ENCODE measurements around the gene SPTBN2. TPM values are rescaled to one million over a fixed set of nuclear protein-coding genes. Genes with fewer than 3 reads are reported as not detected.

Gene SPTBN2
- total RNA-seq, 1 donor from 2014 or later, result 3.2 TPM

DNA sequence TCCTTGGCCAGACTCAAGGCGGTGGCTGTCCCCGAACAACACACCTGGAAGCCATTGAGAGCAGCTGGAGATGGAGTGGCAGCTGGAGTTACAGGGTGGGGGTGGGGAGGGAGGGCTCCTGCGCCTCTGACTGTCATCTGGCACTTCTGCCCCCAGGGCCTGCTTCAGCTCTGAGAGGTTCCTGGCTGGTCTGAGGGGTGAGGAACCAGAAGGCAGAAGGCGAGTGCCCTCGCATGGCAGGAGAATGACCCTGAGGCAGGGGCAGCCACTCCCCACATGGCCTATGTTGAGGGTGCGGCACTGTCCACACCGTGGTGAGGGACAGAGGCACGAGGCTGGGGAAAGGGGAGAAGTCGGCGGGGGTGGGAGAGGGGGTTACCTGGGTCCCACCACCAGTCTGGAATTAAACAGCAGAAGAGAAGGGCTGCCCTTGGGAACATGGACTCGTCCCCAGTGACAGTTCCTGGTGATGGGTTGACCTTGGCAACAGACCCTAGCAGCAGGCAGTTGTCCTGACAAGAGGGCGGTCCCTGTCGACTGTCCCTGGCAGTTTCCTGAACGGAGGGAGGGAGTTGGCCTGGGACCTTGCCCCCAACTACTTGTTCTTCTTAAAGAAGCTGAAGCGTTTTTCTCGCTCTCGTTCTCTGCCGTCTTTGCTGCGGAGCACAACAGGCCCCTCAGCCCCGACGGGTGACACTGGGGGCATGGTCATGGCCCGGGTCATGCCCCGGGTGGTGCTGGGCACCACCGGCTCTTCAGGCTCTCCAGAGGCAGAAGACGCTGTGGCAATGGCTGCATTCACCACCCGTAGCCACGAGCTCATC lies 43.5 kb downstream of the SPTBN2 start:
- Histone ChIP-seq H3K9me3 (no peaks in the 10 kb centered on the region), H3K4me1 (no peaks in the 10 kb centered on the region), H3K4me3 (no peak overlapping the region), H3K27ac (no peak overlapping the region), H3K27me3 (no peaks in the 10 kb centered on the region), H3K36me3 (no peaks in the 10 kb centered on the region)
- intact Hi-C loops (cut with DNase I), result no loop called here
- TF ChIP-seq, protein P1, sequence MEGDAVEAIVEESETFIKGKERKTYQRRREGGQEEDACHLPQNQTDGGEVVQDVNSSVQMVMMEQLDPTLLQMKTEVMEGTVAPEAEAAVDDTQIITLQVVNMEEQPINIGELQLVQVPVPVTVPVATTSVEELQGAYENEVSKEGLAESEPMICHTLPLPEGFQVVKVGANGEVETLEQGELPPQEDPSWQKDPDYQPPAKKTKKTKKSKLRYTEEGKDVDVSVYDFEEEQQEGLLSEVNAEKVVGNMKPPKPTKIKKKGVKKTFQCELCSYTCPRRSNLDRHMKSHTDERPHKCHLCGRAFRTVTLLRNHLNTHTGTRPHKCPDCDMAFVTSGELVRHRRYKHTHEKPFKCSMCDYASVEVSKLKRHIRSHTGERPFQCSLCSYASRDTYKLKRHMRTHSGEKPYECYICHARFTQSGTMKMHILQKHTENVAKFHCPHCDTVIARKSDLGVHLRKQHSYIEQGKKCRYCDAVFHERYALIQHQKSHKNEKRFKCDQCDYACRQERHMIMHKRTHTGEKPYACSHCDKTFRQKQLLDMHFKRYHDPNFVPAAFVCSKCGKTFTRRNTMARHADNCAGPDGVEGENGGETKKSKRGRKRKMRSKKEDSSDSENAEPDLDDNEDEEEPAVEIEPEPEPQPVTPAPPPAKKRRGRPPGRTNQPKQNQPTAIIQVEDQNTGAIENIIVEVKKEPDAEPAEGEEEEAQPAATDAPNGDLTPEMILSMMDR (IDR thresholded peaks at IDR 0.05), result no peak
- DNase-seq (ENCODE audit: low spot score in 2 of 2), result no peak

DNA sequence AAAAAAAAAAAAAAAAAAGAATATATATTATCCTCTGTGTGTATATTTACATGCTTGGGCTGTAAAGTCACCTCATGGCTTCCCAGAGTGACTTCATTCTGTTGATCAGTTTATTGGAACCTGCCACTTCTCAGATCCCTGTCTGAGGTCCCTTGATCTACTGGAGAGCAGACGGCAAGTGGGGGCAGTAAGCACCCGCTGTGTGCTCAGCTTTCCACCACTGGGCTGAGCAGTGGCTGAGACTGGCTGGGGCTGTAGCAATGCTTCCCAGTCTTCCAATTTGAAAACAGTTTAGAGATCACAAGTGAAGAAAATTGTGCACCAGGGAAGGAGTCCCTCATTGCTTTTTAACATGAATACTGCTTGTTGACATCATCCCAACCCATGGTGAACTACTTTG lies 44.4 kb downstream of the SPTBN2 start:
- intact Hi-C loops (cut with DNase I), result no loop called here
- no peak for DNase-seq (ENCODE audit: low spot score in 2 of 2)
- no peaks in the 10 kb centered on the region for H3K9me3 ChIP-seq

DNA sequence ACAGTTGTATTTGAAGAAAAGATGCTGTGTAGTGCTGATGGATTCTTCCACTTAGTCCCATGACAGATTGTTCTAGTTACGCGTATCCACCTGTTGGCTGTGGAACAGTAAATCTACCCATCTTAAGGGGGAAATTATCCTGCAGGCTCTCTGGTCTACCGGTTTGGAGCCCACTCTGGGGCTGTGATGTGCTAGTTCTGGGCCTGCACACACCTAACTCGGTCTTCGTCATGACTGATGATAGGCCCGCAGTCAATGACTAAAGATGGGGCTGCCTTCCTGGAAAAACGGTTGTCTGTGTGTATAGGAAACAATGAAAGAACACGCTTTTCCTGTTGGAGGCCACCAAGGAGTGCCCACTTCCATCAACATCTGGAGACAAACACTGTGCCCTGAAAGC lies 45.1 kb downstream of the SPTBN2 start:
- Histone ChIP-seq H3K27me3 (no peaks in the 10 kb centered on the region), H3K4me3 (no peak overlapping the region), H3K36me3 (no peaks in the 10 kb centered on the region), H3K4me1 (peaks cover 0 to 1% of the 10 kb centered on the region in 2 donors), H3K27ac (no peak overlapping the region), H3K9me3 (no peaks in the 10 kb centered on the region)
- intact Hi-C loops (cut with DNase I), result no loop called here
- TF ChIP-seq, protein P1 (IDR thresholded peaks at IDR 0.05), result no peak
- no peak for DNase-seq (ENCODE audit: low spot score in 2 of 2)

More for the DNA sequence above, 44.4 kb downstream of the SPTBN2 start:
- Histone ChIP-seq H3K27me3 (no peaks in the 10 kb centered on the region), H3K36me3 (no peaks in the 10 kb centered on the region), H3K4me1 (no peaks in the 10 kb centered on the region), H3K27ac (no peak overlapping the region), H3K4me3 (no peak overlapping the region)
- TF ChIP-seq, protein P1 (IDR thresholded peaks at IDR 0.05), result no peak

DNA sequence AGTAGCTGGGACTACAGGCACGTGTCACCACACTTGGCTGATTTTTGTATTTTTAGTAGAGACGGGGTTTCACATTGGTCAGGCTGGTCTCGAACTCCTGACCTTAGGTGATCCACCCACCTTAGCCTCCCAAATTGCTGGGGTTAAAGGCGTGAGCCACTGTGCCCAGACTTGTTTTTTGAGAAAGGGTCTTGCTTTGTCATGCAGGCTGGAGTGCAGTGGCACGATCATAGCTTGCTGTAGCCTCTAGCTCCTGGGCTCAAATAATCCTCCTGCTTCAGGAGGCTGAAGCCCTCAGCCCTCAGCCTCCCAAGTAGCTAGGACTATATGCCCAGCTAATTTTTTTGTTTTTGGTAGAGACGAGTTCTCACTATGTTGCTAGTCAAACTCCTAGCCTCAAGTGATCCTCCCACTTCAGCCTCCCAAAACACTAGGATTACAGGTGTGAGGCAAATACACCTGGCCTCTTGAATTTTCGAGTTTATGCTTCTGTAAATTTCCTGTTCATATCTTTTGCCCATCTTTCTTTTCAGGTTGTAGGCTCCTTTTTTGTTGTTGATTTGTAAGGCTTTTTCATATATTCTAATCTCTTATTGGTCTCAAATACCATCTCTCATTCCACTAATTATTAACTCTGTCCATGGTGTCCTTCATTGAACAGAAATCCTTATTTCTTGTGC lies 47.9 kb downstream of the SPTBN2 start:
- intact Hi-C loops (cut with DNase I), result no loop called here
- TF ChIP-seq, protein P1 (IDR thresholded peaks at IDR 0.05), result no peak
- no peak overlapping the region for H3K27ac ChIP-seq
- peaks cover 0 to 14% of the 10 kb centered on the region in 2 donors for H3K4me1 ChIP-seq
- H3K4me3 ChIP-seq, result no peak overlapping the region
- no peak for DNase-seq (ENCODE audit: low spot score in 2 of 2)
- no peaks in the 10 kb centered on the region for H3K36me3 ChIP-seq
- H3K9me3 ChIP-seq, result no peaks in the 10 kb centered on the region
- H3K27me3 ChIP-seq, result no peaks in the 10 kb centered on the region

DNA sequence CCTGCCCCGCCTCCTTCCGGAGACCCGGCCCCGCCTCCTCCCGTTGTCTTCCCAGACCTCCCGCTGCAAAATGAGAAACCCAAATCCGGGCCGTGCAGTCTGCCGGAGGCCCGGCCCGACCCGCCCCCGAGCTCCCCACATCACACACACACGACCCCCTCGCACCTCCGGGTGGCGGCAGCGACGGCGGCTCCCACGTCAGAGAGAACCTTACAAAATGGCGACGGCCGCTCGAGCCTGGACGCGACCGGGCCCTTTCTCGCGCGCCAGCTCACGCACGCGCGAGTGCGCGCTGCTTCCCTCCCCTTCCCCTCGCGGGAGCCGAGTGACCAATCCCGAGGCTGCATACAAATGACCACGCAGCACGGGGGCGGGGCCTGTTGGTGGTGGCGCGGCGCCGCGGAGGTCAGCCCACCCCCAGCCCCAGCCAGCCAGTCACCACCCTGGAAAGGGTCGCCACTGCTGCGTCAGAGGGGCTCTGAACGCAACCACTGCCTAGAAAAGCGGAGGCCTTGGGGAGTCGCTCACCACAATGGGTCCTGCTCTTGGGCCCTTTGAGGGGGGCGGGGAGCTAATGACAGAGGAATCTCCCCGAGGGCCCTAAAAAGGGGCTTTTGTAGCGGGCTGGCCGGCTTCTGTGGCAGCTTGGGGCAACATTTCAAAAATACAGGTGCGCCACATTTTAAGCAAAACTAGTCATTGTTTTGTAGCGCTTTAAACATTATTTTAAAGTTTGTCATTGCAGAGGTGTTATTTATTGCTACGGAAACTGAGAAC lies 51.2 kb downstream of the SPTBN2 start, which contains the start of gene RBM4B:
RBM4B (minus strand) TSS at position 289 of the 777 bp plus-strand sequence. CDS start 808 bp downstream, outside the sequence.
- intact Hi-C loops (cut with DNase I), result loop anchor here (1.0 to 2.0 kb wide), 8 partner anchors 39 to 269 kb away; partner anchors contain the start of genes ACTN3, CCDC87, CCS and MRPL11
- no peaks in the 10 kb centered on the region for H3K27me3 ChIP-seq
- peaks cover 0 to 29% of the 10 kb centered on the region in 2 donors for H3K4me1 ChIP-seq
- peak; percentile 89 to 99 for DNase-seq (ENCODE audit: low spot score in 2 of 2)
- peak within 1 kb of the TSS; percentile 79 to 87 for H3K4me3 ChIP-seq
- TF ChIP-seq, protein P1 (IDR thresholded peaks at IDR 0.05), result no peak
- H3K9me3 ChIP-seq, result no peaks in the 10 kb centered on the region
- no peaks in the 10 kb centered on the region for H3K36me3 ChIP-seq
- H3K27ac ChIP-seq, result peak within 1 kb of the TSS; percentile 94 to 97
